NCI-H2107 treated with DMSO at 0.1 percent for 48 hours (cell line): ENCODE measurements around the gene SLC25A3.

Experiments used
- DNase-seq: peaks from one replicate; lab custom pipeline; 2025; ENCODE audit not compliant: unreplicated experiment; lab: John Stamatoyannopoulos, UW

The SLC25A3 gene

GRCh38 chr12:98653866-98654493, 60.5 kb downstream of the SLC25A3 start:
- DNase-seq = peak; percentile 49
